Measurements from ENCODE around the gene GGA3. TPM values are rescaled to one million over a fixed set of nuclear protein-coding genes. Genes with fewer than 3 reads are reported as not detected.
A peak's percentile ranks its signal among the peaks of the same experiment; 100 is the strongest.

Gene GGA3
- total RNA-seq, 1 donor from 2014 or later, result 28.4 TPM

- Mint-ChIP-seq H3K4me3 (ENCODE audit: unreplicated experiment) (no peak overlapping the region), H3K27me3 (ENCODE audit: low read depth) (no peaks in the 10 kb centered on the region), H3K9me3 (ENCODE audit: low read depth) (no peaks in the 10 kb centered on the region), H3K4me1 (ENCODE audit: low read depth) (no peaks in the 10 kb centered on the region), H3K36me3 (ENCODE audit: low read depth) (peaks cover 25% of the 10 kb centered on the region), H3K27ac (ENCODE audit: unreplicated experiment) (peak overlapping the region; percentile 66)
- TF ChIP-seq CTCF (IDR thresholded peaks at IDR 0.05), result no peak
- no peak for DNase-seq (ENCODE audit: low spot score)
These were observed 24.0 kb downstream of the GGA3 start for GRCh38 chr17:75237100-75238014.

- no peak for TF ChIP-seq CTCF (IDR thresholded peaks at IDR 0.05)
- H3K4me3 Mint-ChIP-seq (ENCODE audit: unreplicated experiment), result no peak overlapping the region
- H3K27me3 Mint-ChIP-seq (ENCODE audit: low read depth), result no peaks in the 10 kb centered on the region
- H3K4me1 Mint-ChIP-seq (ENCODE audit: low read depth), result no peaks in the 10 kb centered on the region
- no peak overlapping the region for H3K27ac Mint-ChIP-seq (ENCODE audit: unreplicated experiment)
- no peaks in the 10 kb centered on the region for H3K9me3 Mint-ChIP-seq (ENCODE audit: low read depth)
- peaks cover 26% of the 10 kb centered on the region for H3K36me3 Mint-ChIP-seq (ENCODE audit: low read depth)
- no peak for DNase-seq (ENCODE audit: low spot score)
These were observed 28.6 kb downstream of the GGA3 start for GRCh38 chr17:75232786-75233185.

GRCh38 chr17:75231741-75232464, 29.5 kb downstream of the GGA3 start:
- Mint-ChIP-seq H3K27me3 (ENCODE audit: low read depth) (no peaks in the 10 kb centered on the region), H3K27ac (ENCODE audit: unreplicated experiment) (no peak overlapping the region), H3K4me3 (ENCODE audit: unreplicated experiment) (no peak overlapping the region), H3K4me1 (ENCODE audit: low read depth) (no peaks in the 10 kb centered on the region), H3K9me3 (ENCODE audit: low read depth) (no peaks in the 10 kb centered on the region), H3K36me3 (ENCODE audit: low read depth) (peaks cover 26% of the 10 kb centered on the region)
- no peak for TF ChIP-seq CTCF (IDR thresholded peaks at IDR 0.05)
- no peak for DNase-seq (ENCODE audit: low spot score)

- no peak for TF ChIP-seq CTCF (IDR thresholded peaks at IDR 0.05)
- Mint-ChIP-seq H3K27me3 (ENCODE audit: low read depth) (no peaks in the 10 kb centered on the region), H3K4me3 (ENCODE audit: unreplicated experiment) (no peak overlapping the region), H3K9me3 (ENCODE audit: low read depth) (no peaks in the 10 kb centered on the region), H3K27ac (ENCODE audit: unreplicated experiment) (no peak overlapping the region), H3K36me3 (ENCODE audit: low read depth) (peaks cover 26% of the 10 kb centered on the region), H3K4me1 (ENCODE audit: low read depth) (no peaks in the 10 kb centered on the region)
- DNase-seq (ENCODE audit: low spot score), result no peak
These were observed 30.3 kb downstream of the GGA3 start for GRCh38 chr17:75231071-75231470.

- Mint-ChIP-seq H3K4me1 (ENCODE audit: low read depth) (no peaks in the 10 kb centered on the region), H3K36me3 (ENCODE audit: low read depth) (peaks cover 28% of the 10 kb centered on the region), H3K27ac (ENCODE audit: unreplicated experiment) (no peak overlapping the region), H3K9me3 (ENCODE audit: low read depth) (no peaks in the 10 kb centered on the region), H3K4me3 (ENCODE audit: unreplicated experiment) (no peak overlapping the region), H3K27me3 (ENCODE audit: low read depth) (no peaks in the 10 kb centered on the region)
- TF ChIP-seq CTCF (IDR thresholded peaks at IDR 0.05), result no peak
- no peak for DNase-seq (ENCODE audit: low spot score)
These were observed 32.6 kb downstream of the GGA3 start for GRCh38 chr17:75228847-75229246.
